Nephron progenitor cell (in vitro differentiated cells): ENCODE measurements around the gene SSU72.
"Not testable (repeated sequence)": the region's sequence is repeated elsewhere in the genome, so short reads cannot be mapped to it uniquely, and the experiment has no call there.

ENCODE experiments used
- DNase-seq: peaks from one replicate; pipeline ENCODE4 v3.0.0; 2021
- H3K27ac Mint-ChIP-seq: 2 replicates; pipeline ENCODE4 v1.8.0; 2021; ENCODE audit warnings: mild to moderate bottlenecking, moderate library complexity, mixed read lengths
- H3K27me3 Mint-ChIP-seq: 2 replicates; pipeline ENCODE4 v1.8.0; 2021; ENCODE audit warnings: mild to moderate bottlenecking, low read depth, mixed read lengths; ENCODE audit not compliant: poor library complexity
- H3K36me3 Mint-ChIP-seq: 2 replicates; pipeline ENCODE4 v1.8.0; 2021; ENCODE audit warnings: low read depth, mixed read lengths
- H3K4me1 Mint-ChIP-seq: 2 replicates; pipeline ENCODE4 v1.8.0; 2021; ENCODE audit warnings: mixed read lengths
- H3K4me3 Mint-ChIP-seq: 2 replicates; pipeline ENCODE4 v1.8.0; 2021; ENCODE audit warnings: mild to moderate bottlenecking, moderate library complexity, mixed read lengths
- H3K9me3 Mint-ChIP-seq: 2 replicates; pipeline ENCODE4 v1.8.0; 2021; ENCODE audit warnings: mild to moderate bottlenecking, moderate library complexity, mixed read lengths
- CTCF ChIP-seq: fragments of 200-600 bp; sonication (generic); IDR thresholded peaks from 2 replicates; pipeline ENCODE4 v1.5.0; 2021; ENCODE audit warnings: antibody characterized with exemption

SSU72 gene

GRCh38 chr1:1531947-1532346, 42.7 kb downstream of the SSU72 start:
- no peak for TF ChIP-seq CTCF
- Mint-ChIP-seq H3K4me1 (no peaks in the 10 kb centered on the region), H3K27ac (no peak overlapping the region), H3K9me3 (peaks cover 22% of the 10 kb centered on the region), H3K27me3 (no peaks in the 10 kb centered on the region), H3K36me3 (peaks cover 49% of the 10 kb centered on the region), H3K4me3 (no peak overlapping the region)
- no peak for DNase-seq

- no peak overlapping the region for H3K4me3 Mint-ChIP-seq
- no peaks in the 10 kb centered on the region for H3K4me1 Mint-ChIP-seq
- peaks cover 22% of the 10 kb centered on the region for H3K9me3 Mint-ChIP-seq
- no peak for DNase-seq
- peaks cover 49% of the 10 kb centered on the region for H3K36me3 Mint-ChIP-seq
- H3K27ac Mint-ChIP-seq: no peak overlapping the region
- no peak for TF ChIP-seq CTCF
- no peaks in the 10 kb centered on the region for H3K27me3 Mint-ChIP-seq
Observed at GRCh38 chr1:1529936-1530335, 44.7 kb downstream of the SSU72 start.

GRCh38 chr1:1529321-1529720, 45.3 kb downstream of the SSU72 start:
- Mint-ChIP-seq H3K27me3 (no peaks in the 10 kb centered on the region), H3K4me1 (no peaks in the 10 kb centered on the region), H3K4me3 (no peak overlapping the region), H3K27ac (no peak overlapping the region), H3K36me3 (peaks cover 49% of the 10 kb centered on the region), H3K9me3 (peaks cover 22% of the 10 kb centered on the region)
- no peak for TF ChIP-seq CTCF
- DNase-seq: no peak

- no peak for DNase-seq
- no peak for TF ChIP-seq CTCF
- no peaks in the 10 kb centered on the region for H3K4me1 Mint-ChIP-seq
- peaks cover 22% of the 10 kb centered on the region for H3K9me3 Mint-ChIP-seq
- no peak overlapping the region for H3K4me3 Mint-ChIP-seq
- peaks cover 49% of the 10 kb centered on the region for H3K36me3 Mint-ChIP-seq
- H3K27ac Mint-ChIP-seq: no peak overlapping the region
- H3K27me3 Mint-ChIP-seq: no peaks in the 10 kb centered on the region
Observed at GRCh38 chr1:1528301-1529267, 46.1 kb downstream of the SSU72 start.

- Mint-ChIP-seq H3K27ac (no peak overlapping the region), H3K4me1 (no peaks in the 10 kb centered on the region), H3K27me3 (no peaks in the 10 kb centered on the region), H3K36me3 (peaks cover 41% of the 10 kb centered on the region), H3K9me3 (peaks cover 21% of the 10 kb centered on the region), H3K4me3 (no peak overlapping the region)
- no peak for DNase-seq
- TF ChIP-seq CTCF: no peak
Observed at GRCh38 chr1:1527092-1527816, 47.4 kb downstream of the SSU72 start.

GRCh38 chr1:1526476-1526875, 48.2 kb downstream of the SSU72 start:
- H3K4me1 Mint-ChIP-seq, H3K27me3 Mint-ChIP-seq, H3K27ac Mint-ChIP-seq, H3K4me3 Mint-ChIP-seq, DNase-seq: not testable (repeated sequence)
- peaks cover 34% of the 10 kb centered on the region for H3K36me3 Mint-ChIP-seq
- peaks cover 15% of the 10 kb centered on the region for H3K9me3 Mint-ChIP-seq

- H3K4me1 Mint-ChIP-seq, H3K9me3 Mint-ChIP-seq, H3K27me3 Mint-ChIP-seq, H3K4me3 Mint-ChIP-seq, H3K27ac Mint-ChIP-seq, DNase-seq: not testable (repeated sequence)
- peaks cover 20% of the 10 kb centered on the region for H3K36me3 Mint-ChIP-seq
Observed at GRCh38 chr1:1524750-1525383, 49.8 kb downstream of the SSU72 start.

GRCh38 chr1:1523651-1524050, 51.0 kb downstream of the SSU72 start:
- H3K27ac Mint-ChIP-seq, DNase-seq, H3K4me1 Mint-ChIP-seq, H3K9me3 Mint-ChIP-seq, H3K27me3 Mint-ChIP-seq, H3K4me3 Mint-ChIP-seq: not testable (repeated sequence)
- H3K36me3 Mint-ChIP-seq: peaks cover 13% of the 10 kb centered on the region

GRCh38 chr1:1523226-1523625, 51.4 kb downstream of the SSU72 start:
- not testable (repeated sequence) for H3K4me1 Mint-ChIP-seq, H3K27ac Mint-ChIP-seq, DNase-seq, H3K4me3 Mint-ChIP-seq, H3K27me3 Mint-ChIP-seq, H3K9me3 Mint-ChIP-seq
- peaks cover 17% of the 10 kb centered on the region for H3K36me3 Mint-ChIP-seq
